Smooth muscle cell (in vitro differentiated cells): Measurements from ENCODE around the gene SEMA3C. TPM values are rescaled to one million over a fixed set of nuclear protein-coding genes. Genes with fewer than 3 reads are reported as not detected.

Experiments used
- DNase-seq: peaks from one replicate; lab custom pipeline; 2025; ENCODE audit not compliant: unreplicated experiment; lab: John Stamatoyannopoulos, UW
- H2AFZ ChIP-seq: fragments of 200-600 bp; sonication (generic); 2 replicates; pipeline ENCODE4 v1.6.0; 2016; ENCODE audit warnings: antibody characterized with exemption, low read depth, mild to moderate bottlenecking
- H3F3A ChIP-seq: fragments of 200-600 bp; sonication (generic); 2 replicates; pipeline ENCODE4 v1.6.0; 2017; ENCODE audit warnings: antibody characterized with exemption, low read depth
- H3K27ac ChIP-seq: fragments of 200-600 bp; sonication (generic); 2 replicates; pipeline ENCODE4 v1.5.1; 2016; ENCODE audit warnings: low read depth, mild to moderate bottlenecking
- H3K27me3 ChIP-seq: fragments of 200-600 bp; sonication (generic); 2 replicates; pipeline ENCODE4 v1.6.1; 2016; ENCODE audit warnings: low read depth, mild to moderate bottlenecking
- H3K36me3 ChIP-seq: fragments of 200-600 bp; sonication (generic); 2 replicates; pipeline ENCODE4 v1.5.1; 2016; ENCODE audit warnings: low read depth
- H3K4me1 ChIP-seq: fragments of 200-600 bp; sonication (generic); 2 replicates; pipeline ENCODE4 v1.5.1; 2016; ENCODE audit warnings: low read depth
- H3K4me2 ChIP-seq: fragments of 200-600 bp; sonication (generic); 2 replicates; pipeline ENCODE4 v1.6.0; 2016; ENCODE audit warnings: mild to moderate bottlenecking
- H3K4me3 ChIP-seq: fragments of 200-600 bp; sonication (generic); 2 replicates; pipeline ENCODE4 v1.5.1; 2016; ENCODE audit warnings: mild to moderate bottlenecking
- H3K79me2 ChIP-seq: fragments of 200-600 bp; sonication (generic); 2 replicates; pipeline ENCODE4 v1.6.0; 2016; ENCODE audit warnings: low read depth, mild to moderate bottlenecking
- H3K9ac ChIP-seq: fragments of 200-600 bp; sonication (generic); 2 replicates; pipeline ENCODE4 v1.6.0; 2016; ENCODE audit warnings: low read depth
- H3K9me3 ChIP-seq: fragments of 200-600 bp; sonication (generic); replicated peaks from 2 replicates; pipeline ENCODE4 v1.5.1; 2016; ENCODE audit warnings: low read depth
- H4K20me1 ChIP-seq: fragments of 200-600 bp; sonication (generic); 2 replicates; pipeline ENCODE4 v1.6.0; 2016; ENCODE audit warnings: low read depth
- CTCF ChIP-seq: fragments of 200-600 bp; sonication (generic); IDR thresholded peaks from 2 replicates; pipeline ENCODE4 v1.5.1; 2017; ENCODE audit warnings: borderline replicate concordance, mild to moderate bottlenecking, antibody characterized with exemption; ENCODE audit not compliant: insufficient read depth, poor library complexity, severe bottlenecking
- WGBS: methylation state at CpG from one replicate; pipeline ENCODE4 v1.1.7; 2016; ENCODE audit warnings: low lambda C conversion rate; 5-methylcytosine and 5-hydroxymethylcytosine counted together
- polyA plus RNA-seq: library from polyadenylated mRNA; unstranded; fragments of >200 nt; fragmentation: Nextera tagmentation; extraction: Ambion mirVana; gene quantifications from 2 replicates; pipeline ENCODE4 v1.2.1, GENCODE V29; 2016
- total RNA-seq: library from RNA; depleted of rRNA; stranded (reverse); fragments of >200 nt; gene quantifications from 2 replicates; pipeline ENCODE4 v1.2.3, GENCODE V29; 2014

SEMA3C gene
- total and polyA plus RNA-seq, 2 experiments from 2014 or later = 20.6 to 295 TPM

GRCh38 chr7:80774843-80775242 is 144.0 kb downstream of the SEMA3C start:
- no peak overlapping the region for H3K27ac ChIP-seq
- TF ChIP-seq CTCF = no peak
- H3K79me2 ChIP-seq = no peaks in the 10 kb centered on the region
- no peaks in the 10 kb centered on the region for H3K36me3 ChIP-seq
- H2AFZ ChIP-seq = no peak overlapping the region
- H3K4me1 ChIP-seq = peaks cover 9% of the 10 kb centered on the region
- no peak overlapping the region for H3K9ac ChIP-seq
- no peaks in the 10 kb centered on the region for H3K27me3 ChIP-seq
- H3K4me3 ChIP-seq = no peak overlapping the region
- H3F3A ChIP-seq = peaks cover 8% of the 10 kb centered on the region
- H3K9me3 ChIP-seq = no peaks in the 10 kb centered on the region
- no peak overlapping the region for H3K4me2 ChIP-seq
- 79% methylated on average over 1 of the region's 1 CpG for WGBS
- H4K20me1 ChIP-seq = no peaks in the 10 kb centered on the region
- DNase-seq = no peak

- Histone ChIP-seq H3K9me3 (no peaks in the 10 kb centered on the region), H3K27ac (no peak overlapping the region), H3K27me3 (no peaks in the 10 kb centered on the region), H3K36me3 (no peaks in the 10 kb centered on the region), H4K20me1 (no peaks in the 10 kb centered on the region), H3K4me1 (peaks cover 9% of the 10 kb centered on the region), H3K79me2 (no peaks in the 10 kb centered on the region), H3F3A (peaks cover 8% of the 10 kb centered on the region), H2AFZ (no peak overlapping the region), H3K9ac (no peak overlapping the region), H3K4me3 (no peak overlapping the region), H3K4me2 (no peak overlapping the region)
- 17% methylated on average over 1 of the region's 1 CpG for WGBS
- no peak for DNase-seq
- TF ChIP-seq CTCF = no peak
Measured at GRCh38 chr7:80773787-80774508, 144.9 kb downstream of the SEMA3C start.

GRCh38 chr7:80772347-80772993 is 146.4 kb downstream of the SEMA3C start:
- no peak overlapping the region for H3K4me3 ChIP-seq
- H3K27me3 ChIP-seq = no peaks in the 10 kb centered on the region
- H3K36me3 ChIP-seq = no peaks in the 10 kb centered on the region
- peaks cover 9% of the 10 kb centered on the region for H3K4me1 ChIP-seq
- no peaks in the 10 kb centered on the region for H3K79me2 ChIP-seq
- no peaks in the 10 kb centered on the region for H4K20me1 ChIP-seq
- H3K9me3 ChIP-seq = no peaks in the 10 kb centered on the region
- no peak for TF ChIP-seq CTCF
- no peak overlapping the region for H2AFZ ChIP-seq
- no peak overlapping the region for H3K27ac ChIP-seq
- DNase-seq = no peak
- 28% methylated on average over 2 of the region's 2 CpGs for WGBS
- peaks cover 8% of the 10 kb centered on the region for H3F3A ChIP-seq
- H3K9ac ChIP-seq = no peak overlapping the region
- no peak overlapping the region for H3K4me2 ChIP-seq

- Histone ChIP-seq H4K20me1 (no peaks in the 10 kb centered on the region), H3K9me3 (no peaks in the 10 kb centered on the region), H3K4me2 (peak overlapping the region; percentile 9), H3K4me1 (peaks cover 9% of the 10 kb centered on the region), H3F3A (peaks cover 8% of the 10 kb centered on the region), H3K9ac (no peak overlapping the region), H3K27me3 (no peaks in the 10 kb centered on the region), H2AFZ (no peak overlapping the region), H3K79me2 (no peaks in the 10 kb centered on the region), H3K27ac (peak overlapping the region; percentile 29), H3K4me3 (no peak overlapping the region), H3K36me3 (no peaks in the 10 kb centered on the region)
- DNase-seq = no peak
- 61% methylated on average over 4 of the region's 4 CpGs for WGBS
- TF ChIP-seq CTCF = no peak
Measured at GRCh38 chr7:80771523-80771922, 147.3 kb downstream of the SEMA3C start.
